Fibroblast of gingiva (primary cell): ENCODE data around the gene CD300H.
"Not testable (repeated sequence)": the region's sequence is repeated elsewhere in the genome, so short reads cannot be mapped to it uniquely, and the experiment has no call there.

ENCODE experiments used
- DNase-seq: peaks from one replicate; pipeline ENCODE4 v3.0.0-alpha.2; 2011; ENCODE audit warnings: low read depth

Gene CD300H

DNA sequence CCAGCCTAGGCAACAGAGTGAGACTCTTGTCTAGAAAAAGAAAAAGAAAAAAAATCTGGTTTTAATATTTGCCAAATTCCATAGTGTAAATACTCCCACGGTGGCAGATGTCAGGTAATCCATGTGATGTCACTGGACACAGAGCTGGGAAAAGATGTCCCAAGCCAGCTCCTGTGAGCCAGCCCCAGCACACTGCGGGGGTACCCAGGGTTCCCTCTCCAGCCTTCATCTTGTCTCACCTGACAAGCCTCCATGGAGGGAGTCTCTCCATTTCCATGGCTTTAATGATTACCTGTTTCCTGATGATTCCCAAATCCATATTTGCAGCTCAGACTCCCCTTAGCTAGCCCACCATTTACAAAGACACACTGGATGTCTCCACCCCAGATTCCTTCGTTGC lies 40.6 kb downstream of the CD300H start:
- no peak for DNase-seq

- no peak for DNase-seq
Measured at GRCh38 chr17:74525781-74526288, 41.5 kb downstream of the CD300H start.

DNA sequence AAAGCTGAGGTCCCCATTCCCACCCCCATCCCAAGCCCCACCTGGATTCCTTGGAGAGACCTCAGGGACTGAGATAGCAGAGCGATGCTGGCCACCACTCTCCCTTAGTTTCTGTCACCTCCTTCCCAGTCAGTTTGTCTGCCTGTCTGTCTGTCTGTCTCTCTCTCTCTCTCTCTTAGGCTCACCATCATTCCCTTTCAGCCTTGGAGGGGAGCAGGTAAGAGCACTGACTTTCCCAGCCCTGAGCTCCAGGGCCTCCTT lies 41.9 kb downstream of the CD300H start:
- no peak for DNase-seq

- no peak for DNase-seq
Measured at GRCh38 chr17:74524653-74525464, 42.5 kb downstream of the CD300H start.

DNA sequence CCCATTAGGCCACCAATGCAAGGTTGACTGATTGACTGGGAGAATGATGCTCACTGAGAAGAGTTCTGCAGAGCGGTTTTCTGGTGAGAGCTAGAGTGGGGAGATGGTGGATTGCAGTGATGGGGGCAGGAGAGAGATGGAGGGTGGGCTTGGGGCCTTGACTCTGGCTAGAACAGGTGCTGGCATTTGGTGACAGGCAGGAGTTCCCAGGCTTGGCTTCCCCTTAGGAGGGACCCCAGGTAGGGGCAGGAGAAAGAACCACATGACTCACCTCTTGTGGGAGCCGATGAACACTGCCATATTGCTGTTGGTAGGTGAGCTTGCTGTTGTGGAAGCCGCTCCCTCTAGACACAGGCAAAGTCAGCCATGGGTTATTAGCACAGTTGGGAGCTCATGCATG lies 44.0 kb downstream of the CD300H start:
- DNase-seq = no peak

GRCh38 chr17:74522381-74523105 lies 44.8 kb downstream of the CD300H start:
- no peak for DNase-seq

DNA sequence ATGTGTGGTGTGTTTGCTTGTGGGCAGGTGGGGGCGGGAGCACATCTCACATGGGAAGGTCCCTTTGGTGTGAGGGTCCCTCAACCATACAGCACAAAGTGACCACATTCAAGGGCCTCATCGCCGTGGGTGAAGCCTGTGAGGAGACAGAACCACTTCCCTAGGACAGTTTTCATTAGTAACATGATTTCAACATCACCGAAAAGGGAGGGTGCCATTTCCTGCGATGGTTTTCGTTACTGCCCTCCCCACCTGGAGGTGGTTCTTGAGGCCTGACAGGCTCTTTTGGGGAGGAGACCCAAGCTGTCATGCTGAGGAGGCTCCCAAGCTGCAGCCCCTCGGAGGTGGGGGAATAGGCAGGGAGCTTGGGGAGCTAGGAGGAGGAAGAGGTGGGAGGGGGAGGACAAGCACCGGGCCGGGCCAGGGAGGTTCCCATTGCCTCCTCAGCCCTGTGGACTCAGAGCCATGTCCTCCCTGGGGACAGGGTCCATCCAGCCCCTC lies 45.6 kb downstream of the CD300H start:
- DNase-seq = no peak

DNA sequence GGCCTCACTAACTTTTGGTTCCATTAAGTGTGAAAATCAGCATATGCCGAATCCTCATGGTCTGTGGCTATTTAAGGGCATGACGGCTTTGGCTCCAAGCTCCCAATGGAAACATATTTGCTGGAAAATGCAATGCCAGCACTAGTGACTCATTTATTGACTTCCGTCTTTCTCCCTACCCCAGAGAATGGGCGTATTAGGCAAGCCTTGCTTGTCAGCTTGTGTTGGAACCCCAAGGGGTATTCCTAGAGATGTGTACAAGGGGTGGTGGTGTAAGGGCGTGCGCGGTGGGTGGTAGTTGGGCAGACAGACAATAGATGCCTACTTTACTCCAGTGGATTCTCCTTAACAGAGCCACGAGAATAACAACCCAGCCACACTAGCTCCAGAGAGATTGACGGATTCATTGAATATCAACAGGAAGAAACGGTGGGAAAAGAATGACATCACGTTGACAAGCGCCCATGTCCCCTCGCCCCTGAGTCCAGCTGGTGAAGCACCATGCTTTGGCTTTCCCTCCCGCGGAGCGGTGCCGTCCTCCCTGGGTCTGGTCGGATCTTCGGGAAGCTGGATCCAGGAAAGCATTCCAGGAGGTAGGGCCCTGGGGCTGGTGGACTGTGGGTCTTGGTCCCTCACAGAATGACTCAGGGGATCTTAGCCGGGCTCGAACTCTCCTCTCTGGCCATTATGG lies 46.4 kb downstream of the CD300H start:
- no peak for DNase-seq

GRCh38 chr17:74520016-74520434 lies 47.3 kb downstream of the CD300H start:
- DNase-seq = no peak

DNA sequence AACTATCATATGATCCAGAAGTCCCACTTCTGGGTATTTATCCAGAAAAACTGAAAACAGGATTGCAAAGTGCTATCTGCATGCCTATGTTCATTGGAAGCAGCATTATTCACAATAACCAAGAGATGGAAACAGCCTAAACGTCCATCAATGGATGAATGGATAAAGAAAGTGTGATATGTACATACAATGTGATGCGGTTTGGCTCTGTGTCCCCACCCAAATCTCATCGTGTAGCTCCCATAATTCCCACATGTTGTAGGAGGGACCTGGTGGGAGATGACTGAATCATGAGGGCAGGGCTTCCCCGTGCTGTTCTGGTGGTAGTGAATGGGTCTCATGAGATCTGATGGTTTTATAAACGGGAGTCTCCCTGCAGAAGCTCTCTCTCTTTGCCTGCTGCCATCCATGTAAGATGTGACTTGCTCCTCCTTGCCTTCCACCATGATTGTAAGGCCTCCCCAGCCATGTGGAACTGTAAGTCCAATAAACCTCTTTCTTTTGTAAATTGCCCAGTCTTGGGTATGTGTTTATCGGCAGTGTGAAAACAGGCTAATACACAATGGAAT lies 48.8 kb downstream of the CD300H start:
- DNase-seq = not testable (repeated sequence)

DNA sequence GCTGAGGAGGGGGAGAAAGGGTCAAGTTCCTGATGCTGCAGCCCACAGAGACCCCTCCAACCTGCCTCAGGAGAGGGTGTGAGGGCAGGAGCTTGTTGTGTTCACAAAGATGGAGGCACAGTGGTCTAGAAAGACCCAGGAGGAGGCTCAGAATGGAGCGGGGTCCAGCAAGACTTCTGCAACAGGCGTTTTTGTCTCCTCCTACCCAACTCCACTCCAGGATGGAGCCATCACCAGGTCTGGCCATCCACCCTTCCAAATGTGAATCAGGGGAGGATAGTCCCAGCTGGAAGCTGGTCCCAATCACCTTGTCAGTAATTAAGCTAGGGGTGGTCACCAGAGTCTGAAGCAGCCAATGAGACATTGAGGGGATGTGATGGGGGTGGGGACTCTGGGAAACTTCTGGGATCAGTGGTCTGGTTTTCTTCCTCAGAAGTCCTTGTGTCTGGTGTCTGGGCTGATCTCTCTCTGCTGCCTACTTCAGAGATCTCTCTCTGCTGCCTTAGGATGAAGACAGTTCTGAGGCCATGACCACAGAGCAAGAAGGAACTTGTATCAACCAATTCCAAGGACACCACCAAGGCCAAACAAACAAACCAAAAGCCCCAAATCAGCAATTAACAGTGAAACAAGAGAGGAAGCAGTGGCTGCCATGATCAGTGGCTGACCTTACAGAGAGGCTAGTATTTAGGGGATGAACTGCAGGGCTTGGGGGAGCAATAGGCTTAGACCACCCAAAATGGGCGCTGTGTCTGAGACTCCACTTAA lies 50.6 kb downstream of the CD300H start:
- DNase-seq = no peak

DNA sequence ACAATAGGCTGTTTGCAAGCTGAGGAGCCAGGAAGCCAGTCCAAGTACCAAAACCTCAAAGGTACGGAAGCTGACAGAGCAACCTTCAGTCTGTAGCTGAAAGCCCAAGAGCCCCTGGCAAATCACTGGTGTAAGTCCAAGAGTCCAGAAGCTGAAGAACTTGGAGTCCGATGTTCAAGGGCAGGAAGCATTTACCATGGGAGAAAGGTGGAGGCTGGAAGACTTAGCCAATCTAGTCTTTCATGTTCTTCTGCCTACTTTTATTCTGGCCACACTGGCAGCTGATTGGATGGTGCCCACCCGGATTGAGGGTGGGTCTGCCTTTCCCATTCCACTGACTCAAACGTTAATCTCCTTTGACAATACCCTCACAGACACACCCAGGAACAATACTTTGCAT lies 51.4 kb downstream of the CD300H start:
- no peak for DNase-seq

DNA sequence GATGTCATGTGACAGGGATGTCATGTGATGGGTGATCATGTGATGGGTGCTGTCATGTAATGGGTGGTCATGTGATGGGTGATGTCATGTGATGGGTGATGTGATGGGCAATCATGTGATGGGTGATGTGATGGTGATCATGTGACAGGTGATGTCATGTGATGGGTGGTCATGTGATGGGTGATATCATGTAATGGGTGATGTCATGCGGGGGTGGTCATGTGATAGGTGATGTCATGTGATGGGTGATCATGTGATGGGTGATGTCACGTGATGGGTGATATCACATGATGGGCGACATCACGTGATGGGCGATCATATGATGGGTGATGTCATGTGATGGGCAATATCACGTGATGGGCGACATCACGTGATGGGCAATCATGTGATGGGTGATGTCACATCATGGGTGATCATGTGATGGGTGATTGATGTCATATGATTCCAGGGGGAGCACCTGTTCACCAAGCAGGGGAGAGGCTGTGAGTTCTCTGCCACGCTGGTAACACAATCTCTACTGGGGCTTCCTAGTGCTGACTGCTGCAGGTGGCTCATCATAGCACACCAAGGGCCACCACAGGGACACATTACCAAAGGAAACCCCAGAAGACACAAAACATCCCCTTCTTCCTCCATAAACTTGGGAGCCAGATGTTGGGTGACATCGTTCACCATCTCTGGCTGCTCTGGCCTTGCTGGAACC lies 52.5 kb downstream of the CD300H start:
- DNase-seq = no peak

- DNase-seq = peak; percentile 7
Measured at GRCh38 chr17:74513987-74514631, 53.2 kb downstream of the CD300H start.

- DNase-seq = no peak
Measured at GRCh38 chr17:74512624-74513091, 54.7 kb downstream of the CD300H start.

- DNase-seq = peak; percentile 11
Measured at GRCh38 chr17:74512036-74512435, 55.3 kb downstream of the CD300H start.
